Measurements from ENCODE around the gene RIC8B.

Gene RIC8B

GRCh38 chr12:106753526-106753925, 21.0 kb upstream of the RIC8B start:
- no peak overlapping the region for H4K8ac ChIP-seq (ENCODE audit: low read depth, low read length)
- no peak overlapping the region for H3K14ac ChIP-seq (ENCODE audit: low read length)
- H3K79me1 ChIP-seq (ENCODE audit: low read depth, low read length): no peaks in the 10 kb centered on the region
- peak overlapping the region; percentile 71 for H2AK5ac ChIP-seq (ENCODE audit: low read depth, low read length)
- no peak overlapping the region for H3K4me2 ChIP-seq (ENCODE audit: insufficient read depth, low read length, poor library complexity, severe bottlenecking)
- H3K9me3 ChIP-seq (replicated peaks in 1 of 2; ENCODE audit: control insufficient read depth in 2 of 2, insufficient read depth in 1 of 2, low read depth in 1 of 2, low read length in 2 of 2): peaks cover 0 to 8% of the 10 kb centered on the region in 2 donors
- H4K91ac ChIP-seq (ENCODE audit: low read depth, low read length, poor library complexity): no peak overlapping the region
- no peak overlapping the region for H3K23ac ChIP-seq (ENCODE audit: low read depth, low read length, poor library complexity)
- peaks cover 6 to 10% of the 10 kb centered on the region in 2 donors for H3K4me1 ChIP-seq (ENCODE audit: control insufficient read depth in 2 of 2, insufficient read depth in 1 of 2, low read depth in 1 of 2, low read length in 2 of 2)
- no peaks in the 10 kb centered on the region for H3K27me3 ChIP-seq (ENCODE audit: control insufficient read depth in 3 of 3, insufficient read depth in 3 of 3, low read depth in 1 of 3, low read length in 3 of 3)
- H2BK5ac ChIP-seq (ENCODE audit: low read length): peak overlapping the region; percentile 67
- H3K4me3 ChIP-seq (ENCODE audit: low read length in 2 of 2): no peak overlapping the region
- H3K27ac ChIP-seq (replicated peaks; ENCODE audit: low read length): no peak overlapping the region
- H3K18ac ChIP-seq (ENCODE audit: low read length): no peak overlapping the region
- H2BK12ac ChIP-seq (ENCODE audit: low read length): no peak overlapping the region
- DNase-seq (ENCODE audit: low spot score): no peak
- H2BK120ac ChIP-seq (ENCODE audit: low read depth, low read length): no peak overlapping the region
- H3K4ac ChIP-seq (ENCODE audit: low read length): no peak overlapping the region
- no peak overlapping the region for H2AFZ ChIP-seq (ENCODE audit: low read length)
- no peak overlapping the region for H3K9ac ChIP-seq (ENCODE audit: low read depth, low read length, poor library complexity)
- H3K36me3 ChIP-seq (replicated peaks in 1 of 2; ENCODE audit: control insufficient read depth in 2 of 2, insufficient read depth in 2 of 2, low read length in 2 of 2): peaks cover 0 to 85% of the 10 kb centered on the region in 2 donors
- H2BK15ac ChIP-seq (ENCODE audit: low read length): peak overlapping the region; percentile 35
- WGBS, 2 donors (ENCODE audit: extremely low coverage in 2 of 2, insufficient read length in 2 of 2, insufficient replicate concordance in 1 of 2): no CpG with 5 or more reads among the region's 7 CpGs

DNA sequence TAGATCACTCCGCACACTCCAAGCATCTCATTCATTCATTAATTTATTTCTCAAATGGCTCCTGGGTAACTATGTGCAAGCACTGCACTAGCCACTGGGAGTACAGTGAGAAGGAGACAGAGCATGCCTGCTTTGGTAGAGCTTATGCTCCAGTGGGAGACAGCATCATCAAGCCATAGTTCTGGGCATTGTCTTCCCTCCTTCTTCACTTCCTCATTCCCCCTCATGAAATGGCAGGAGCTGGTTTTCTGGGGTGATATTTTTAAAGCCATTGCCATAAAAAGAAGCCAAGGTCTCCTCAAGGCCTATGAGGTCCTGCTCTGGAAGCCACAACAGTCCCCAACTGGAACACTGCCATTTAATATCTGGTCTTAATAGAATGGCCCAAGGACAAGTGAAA, 20.2 kb upstream of the RIC8B start:
- Histone ChIP-seq H2BK5ac (ENCODE audit: low read length) (no peak overlapping the region), H3K18ac (ENCODE audit: low read length) (no peak overlapping the region), H4K91ac (ENCODE audit: low read depth, low read length, poor library complexity) (no peak overlapping the region), H3K4me2 (ENCODE audit: insufficient read depth, low read length, poor library complexity, severe bottlenecking) (no peak overlapping the region), H2BK12ac (ENCODE audit: low read length) (no peak overlapping the region), H2BK15ac (ENCODE audit: low read length) (no peak overlapping the region), H3K4ac (ENCODE audit: low read length) (no peak overlapping the region), H2AFZ (ENCODE audit: low read length) (no peak overlapping the region), H3K4me1 (ENCODE audit: control insufficient read depth in 2 of 2, insufficient read depth in 1 of 2, low read depth in 1 of 2, low read length in 2 of 2) (peaks cover 10 to 14% of the 10 kb centered on the region in 2 donors), H2AK5ac (ENCODE audit: low read depth, low read length) (no peak overlapping the region), H3K4me3 (ENCODE audit: low read length in 2 of 2) (no peak overlapping the region), H3K9me3 (replicated peaks in 1 of 2; ENCODE audit: control insufficient read depth in 2 of 2, insufficient read depth in 1 of 2, low read depth in 1 of 2, low read length in 2 of 2) (peaks cover 0 to 8% of the 10 kb centered on the region in 2 donors), H2BK120ac (ENCODE audit: low read depth, low read length) (peak overlapping the region; percentile 14), H3K79me1 (ENCODE audit: low read depth, low read length) (no peaks in the 10 kb centered on the region), H3K9ac (ENCODE audit: low read depth, low read length, poor library complexity) (no peak overlapping the region), H4K8ac (ENCODE audit: low read depth, low read length) (no peak overlapping the region), H3K23ac (ENCODE audit: low read depth, low read length, poor library complexity) (no peak overlapping the region), H3K36me3 (replicated peaks in 1 of 2; ENCODE audit: control insufficient read depth in 2 of 2, insufficient read depth in 2 of 2, low read length in 2 of 2) (peaks cover 0 to 85% of the 10 kb centered on the region in 2 donors), H3K14ac (ENCODE audit: low read length) (no peak overlapping the region), H3K27me3 (ENCODE audit: control insufficient read depth in 3 of 3, insufficient read depth in 3 of 3, low read depth in 1 of 3, low read length in 3 of 3) (no peaks in the 10 kb centered on the region), H3K27ac (replicated peaks; ENCODE audit: low read length) (no peak overlapping the region)
- DNase-seq (ENCODE audit: low spot score): no peak
- no CpG with 5 or more reads among the region's 1 CpG for WGBS, 2 donors (ENCODE audit: extremely low coverage in 2 of 2, insufficient read length in 2 of 2, insufficient replicate concordance in 1 of 2)

DNA sequence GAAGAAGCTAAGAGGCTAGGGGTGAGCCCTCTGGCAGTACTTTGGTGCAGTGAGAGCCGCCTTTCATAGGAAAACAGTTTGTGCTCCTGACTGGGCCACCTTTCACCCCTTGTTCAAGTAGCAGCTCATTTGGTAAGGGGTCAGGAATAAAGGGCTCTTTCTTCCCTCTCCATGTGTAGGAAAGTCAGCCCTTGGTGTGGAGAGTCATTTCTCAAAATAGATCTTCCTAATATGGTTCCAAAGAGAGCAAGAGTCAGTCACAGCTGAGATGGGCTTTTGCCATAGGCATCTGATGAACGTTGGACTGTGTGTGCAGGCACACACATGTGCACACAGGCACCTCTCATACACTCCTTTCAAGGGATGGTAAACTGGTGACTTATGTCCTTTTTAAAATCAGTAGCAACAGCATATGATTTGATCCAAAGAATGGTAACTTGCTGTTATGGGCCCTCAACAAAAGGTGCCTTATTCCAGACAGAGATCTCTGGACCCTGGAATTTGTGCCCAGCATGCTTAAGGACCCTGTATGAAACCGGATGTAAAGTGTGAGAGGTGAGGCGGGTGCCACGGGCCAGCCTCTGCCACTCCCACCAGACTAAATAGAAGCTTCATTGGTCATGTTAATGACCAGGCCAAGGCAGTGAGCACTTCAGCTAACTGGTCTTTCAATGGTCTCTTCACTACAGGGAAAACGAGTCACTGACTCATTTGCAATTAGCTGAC, 16.7 kb upstream of the RIC8B start:
- DNase-seq (ENCODE audit: low spot score): no peak
- no CpG with 5 or more reads among the region's 6 CpGs for WGBS, 2 donors (ENCODE audit: extremely low coverage in 2 of 2, insufficient read length in 2 of 2, insufficient replicate concordance in 1 of 2)
- H2AK5ac ChIP-seq (ENCODE audit: low read depth, low read length): no peak overlapping the region
- peaks cover 20 to 28% of the 10 kb centered on the region in 2 donors for H3K4me1 ChIP-seq (ENCODE audit: control insufficient read depth in 2 of 2, insufficient read depth in 1 of 2, low read depth in 1 of 2, low read length in 2 of 2)
- no peak overlapping the region for H2BK5ac ChIP-seq (ENCODE audit: low read length)
- H4K8ac ChIP-seq (ENCODE audit: low read depth, low read length): no peak overlapping the region
- H3K79me1 ChIP-seq (ENCODE audit: low read depth, low read length): no peaks in the 10 kb centered on the region
- no peak overlapping the region for H2BK15ac ChIP-seq (ENCODE audit: low read length)
- H4K91ac ChIP-seq (ENCODE audit: low read depth, low read length, poor library complexity): no peak overlapping the region
- no peaks in the 10 kb centered on the region for H3K27me3 ChIP-seq (ENCODE audit: control insufficient read depth in 3 of 3, insufficient read depth in 3 of 3, low read depth in 1 of 3, low read length in 3 of 3)
- no peak overlapping the region for H3K9ac ChIP-seq (ENCODE audit: low read depth, low read length, poor library complexity)
- H3K4ac ChIP-seq (ENCODE audit: low read length): no peak overlapping the region
- no peak overlapping the region for H3K14ac ChIP-seq (ENCODE audit: low read length)
- H3K9me3 ChIP-seq (replicated peaks in 1 of 2; ENCODE audit: control insufficient read depth in 2 of 2, insufficient read depth in 1 of 2, low read depth in 1 of 2, low read length in 2 of 2): peaks cover 0 to 2% of the 10 kb centered on the region in 2 donors
- H3K27ac ChIP-seq (replicated peaks; ENCODE audit: low read length): no peak overlapping the region
- no peak overlapping the region for H2BK120ac ChIP-seq (ENCODE audit: low read depth, low read length)
- no peak overlapping the region for H3K4me2 ChIP-seq (ENCODE audit: insufficient read depth, low read length, poor library complexity, severe bottlenecking)
- no peak overlapping the region for H3K4me3 ChIP-seq (ENCODE audit: low read length in 2 of 2)
- H2BK12ac ChIP-seq (ENCODE audit: low read length): no peak overlapping the region
- H2AFZ ChIP-seq (ENCODE audit: low read length): no peak overlapping the region
- H3K23ac ChIP-seq (ENCODE audit: low read depth, low read length, poor library complexity): no peak overlapping the region
- H3K36me3 ChIP-seq (replicated peaks in 1 of 2; ENCODE audit: control insufficient read depth in 2 of 2, insufficient read depth in 2 of 2, low read length in 2 of 2): peaks cover 0 to 95% of the 10 kb centered on the region in 2 donors
- H3K18ac ChIP-seq (ENCODE audit: low read length): no peak overlapping the region

DNA sequence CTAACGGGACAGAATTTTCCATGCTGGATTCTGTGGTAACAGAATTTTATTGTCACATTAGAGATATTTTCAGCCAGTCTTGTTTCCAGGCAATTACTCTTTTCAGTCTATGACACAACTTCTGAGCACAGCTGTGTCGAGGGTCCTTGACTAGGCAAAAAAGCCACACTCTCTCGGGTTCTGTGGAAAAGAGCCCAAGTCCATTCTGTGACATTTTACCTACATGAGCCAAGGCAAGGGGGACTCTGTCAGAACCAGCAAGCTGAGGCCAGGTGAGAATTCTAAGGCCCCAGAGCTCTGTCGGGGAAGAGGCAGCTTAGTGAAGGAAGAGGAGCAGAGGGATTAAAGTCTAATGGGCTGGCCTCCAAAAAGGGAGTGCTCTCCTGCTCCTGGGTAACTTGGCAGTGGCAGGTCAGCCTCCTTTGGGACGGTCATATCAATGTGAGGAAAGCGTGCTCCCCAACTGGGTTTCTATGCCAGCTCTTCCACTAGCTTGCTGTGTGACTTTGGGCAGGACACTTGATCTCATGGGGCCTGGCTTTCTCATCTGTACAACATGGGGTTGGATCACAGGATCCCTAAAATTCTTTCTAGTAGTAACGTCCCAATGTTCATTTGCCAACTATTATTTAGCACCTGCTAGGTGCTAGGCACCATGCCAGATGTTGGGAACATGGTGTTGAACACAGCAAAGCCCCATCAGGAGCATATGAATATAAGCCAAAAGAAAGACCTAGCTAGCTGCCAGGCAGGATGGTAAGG, 16.0 kb upstream of the RIC8B start:
- no peak overlapping the region for H3K27ac ChIP-seq (replicated peaks; ENCODE audit: low read length)
- no peak overlapping the region for H2BK120ac ChIP-seq (ENCODE audit: low read depth, low read length)
- H3K36me3 ChIP-seq (replicated peaks in 1 of 2; ENCODE audit: control insufficient read depth in 2 of 2, insufficient read depth in 2 of 2, low read length in 2 of 2): peaks cover 0 to 95% of the 10 kb centered on the region in 2 donors
- H3K4ac ChIP-seq (ENCODE audit: low read length): no peak overlapping the region
- H3K27me3 ChIP-seq (ENCODE audit: control insufficient read depth in 3 of 3, insufficient read depth in 3 of 3, low read depth in 1 of 3, low read length in 3 of 3): no peaks in the 10 kb centered on the region
- WGBS, 2 donors (ENCODE audit: extremely low coverage in 2 of 2, insufficient read length in 2 of 2, insufficient replicate concordance in 1 of 2): no CpG with 5 or more reads among the region's 7 CpGs
- no peak overlapping the region for H3K18ac ChIP-seq (ENCODE audit: low read length)
- no peak overlapping the region for H3K14ac ChIP-seq (ENCODE audit: low read length)
- H3K4me3 ChIP-seq (ENCODE audit: low read length in 2 of 2): no peak overlapping the region
- H2BK15ac ChIP-seq (ENCODE audit: low read length): no peak overlapping the region
- H2AK5ac ChIP-seq (ENCODE audit: low read depth, low read length): no peak overlapping the region
- H2BK12ac ChIP-seq (ENCODE audit: low read length): no peak overlapping the region
- H2BK5ac ChIP-seq (ENCODE audit: low read length): no peak overlapping the region
- H3K9me3 ChIP-seq (replicated peaks in 1 of 2; ENCODE audit: control insufficient read depth in 2 of 2, insufficient read depth in 1 of 2, low read depth in 1 of 2, low read length in 2 of 2): peaks cover 0 to 2% of the 10 kb centered on the region in 2 donors
- no peak overlapping the region for H3K4me2 ChIP-seq (ENCODE audit: insufficient read depth, low read length, poor library complexity, severe bottlenecking)
- no peak overlapping the region for H3K23ac ChIP-seq (ENCODE audit: low read depth, low read length, poor library complexity)
- H3K9ac ChIP-seq (ENCODE audit: low read depth, low read length, poor library complexity): no peak overlapping the region
- DNase-seq (ENCODE audit: low spot score): no peak
- H3K4me1 ChIP-seq (ENCODE audit: control insufficient read depth in 2 of 2, insufficient read depth in 1 of 2, low read depth in 1 of 2, low read length in 2 of 2): peaks cover 18 to 28% of the 10 kb centered on the region in 2 donors
- H4K8ac ChIP-seq (ENCODE audit: low read depth, low read length): no peak overlapping the region
- H3K79me1 ChIP-seq (ENCODE audit: low read depth, low read length): no peaks in the 10 kb centered on the region
- H2AFZ ChIP-seq (ENCODE audit: low read length): no peak overlapping the region
- no peak overlapping the region for H4K91ac ChIP-seq (ENCODE audit: low read depth, low read length, poor library complexity)
